SK-N-SH treated with all-trans-retinoic acid at 6 μM for 48 hours (cell line): Measurements from ENCODE around the gene CCSER1.

Experiments used
- ATAC-seq: fragments of 200-7000 bp; cut with Tn5 transposase; 3 replicates; pipeline ENCODE4 v1.9.1; 2020; ENCODE audit warnings: mild to moderate bottlenecking, moderate library complexity
- ARNTL ChIP-seq: fragments of 450-650 bp; formaldehyde crosslinking; IDR thresholded peaks from 2 replicates; pipeline ENCODE4 v1.5.0; 2020; ENCODE audit warnings: low read depth, mild to moderate bottlenecking, moderate library complexity, borderline replicate concordance
- BACH2 ChIP-seq: fragments of 250-450 bp; sonication (Bioruptor Pico); IDR thresholded peaks from 2 replicates; pipeline ENCODE4 v1.9.0; 2021; ENCODE audit warnings: mild to moderate bottlenecking, borderline replicate concordance
- CSDC2 ChIP-seq: fragments of 250-450 bp; sonication (Bioruptor Pico); IDR thresholded peaks from 2 replicates; pipeline ENCODE4 v1.5.0; 2020; ENCODE audit warnings: mild to moderate bottlenecking, moderate library complexity
- ESRRG ChIP-seq: fragments of 250-450 bp; sonication (Bioruptor Pico); IDR thresholded peaks from 2 replicates; pipeline ENCODE4 v1.6.1; 2021; ENCODE audit warnings: mild to moderate bottlenecking
- GLIS3 ChIP-seq: fragments of 250-450 bp; sonication (Bioruptor Pico); IDR thresholded peaks from 2 replicates; pipeline ENCODE4 v1.5.0; 2020; ENCODE audit warnings: mild to moderate bottlenecking, moderate library complexity
- ISL1 ChIP-seq: fragments of 250-450 bp; sonication (Bioruptor Pico); IDR thresholded peaks from 2 replicates; pipeline ENCODE4 v2.1.2; 2022; ENCODE audit warnings: mild to moderate bottlenecking, moderate library complexity
- OSR1 ChIP-seq: fragments of 250-450 bp; sonication (Bioruptor Pico); IDR thresholded peaks from 2 replicates; pipeline ENCODE4 v1.8.0; 2022; ENCODE audit warnings: moderate library complexity, mild to moderate bottlenecking, inconsistent platforms
- PATZ1 ChIP-seq: fragments of 250-450 bp; sonication (Bioruptor Pico); IDR thresholded peaks from 2 replicates; pipeline ENCODE4 v1.8.0; 2020; ENCODE audit warnings: mild to moderate bottlenecking, moderate library complexity, borderline replicate concordance
- PPARA ChIP-seq: fragments of 250-450 bp; sonication (Bioruptor Pico); IDR thresholded peaks from 2 replicates; pipeline ENCODE4 v1.5.0; 2020; ENCODE audit warnings: mild to moderate bottlenecking, borderline replicate concordance
- RARB ChIP-seq: fragments of 250-450 bp; sonication (Bioruptor Pico); IDR thresholded peaks from 2 replicates; pipeline ENCODE4 v1.8.0; 2021; ENCODE audit warnings: mild to moderate bottlenecking, moderate library complexity
- SNAI2 ChIP-seq: fragments of 250-450 bp; sonication (Bioruptor Pico); IDR thresholded peaks from 2 replicates; pipeline ENCODE4 v1.5.0; 2020; ENCODE audit warnings: mild to moderate bottlenecking, moderate library complexity
- TCF4 ChIP-seq: fragments of 250-450 bp; sonication (Bioruptor Pico); IDR thresholded peaks from 2 replicates; pipeline ENCODE4 v1.8.0; 2021; ENCODE audit warnings: mild to moderate bottlenecking, moderate library complexity, borderline replicate concordance
- TSHZ2 ChIP-seq: fragments of 250-450 bp; sonication (Bioruptor Pico); IDR thresholded peaks from 2 replicates; pipeline ENCODE4 v1.5.0; 2020; ENCODE audit warnings: mild to moderate bottlenecking, moderate library complexity
- ZC3H10 ChIP-seq: fragments of 250-450 bp; sonication (Bioruptor Pico); IDR thresholded peaks from 2 replicates; pipeline ENCODE4 v1.5.1; 2021; ENCODE audit warnings: mild to moderate bottlenecking, moderate library complexity
- ZFP3 ChIP-seq: fragments of 250-450 bp; sonication (Bioruptor Pico); IDR thresholded peaks from 2 replicates; pipeline ENCODE4 v1.5.0; 2020; ENCODE audit warnings: mild to moderate bottlenecking, moderate library complexity
- ZFP30 ChIP-seq: fragments of 450-650 bp; formaldehyde crosslinking; IDR thresholded peaks from 2 replicates; pipeline ENCODE4 v1.5.0; 2022; ENCODE audit warnings: mild to moderate bottlenecking, moderate library complexity
- ZNF565 ChIP-seq: fragments of 450-650 bp; formaldehyde crosslinking; conservative IDR thresholded peaks from 2 replicates; pipeline ENCODE4 v1.5.0; 2020; ENCODE audit warnings: low read depth, mild to moderate bottlenecking, moderate library complexity
- ZNF8 ChIP-seq: fragments of 450-650 bp; formaldehyde crosslinking; IDR thresholded peaks from 2 replicates; pipeline ENCODE4 v1.5.0; 2020; ENCODE audit warnings: mild to moderate bottlenecking, moderate library complexity
- TF ChIP-seq, protein P1 (sequence below): fragments of 250-450 bp; sonication (Bioruptor Pico); IDR thresholded peaks from 2 replicates; pipeline ENCODE4 v1.5.1; 2020; ENCODE audit warnings: low read depth, mild to moderate bottlenecking, moderate library complexity
- TF ChIP-seq, protein P2 (sequence below): fragments of 250-450 bp; sonication (Bioruptor Pico); IDR thresholded peaks from 2 replicates; pipeline ENCODE4 v1.8.0; 2021; ENCODE audit warnings: low read depth, mild to moderate bottlenecking, moderate library complexity, borderline replicate concordance
- TF ChIP-seq, protein P3 (sequence below): fragments of 250-450 bp; sonication (Bioruptor Pico); IDR thresholded peaks from 2 replicates; pipeline ENCODE4 v1.5.1; 2021; ENCODE audit warnings: mild to moderate bottlenecking, moderate library complexity

The CCSER1 gene

GRCh38 chr4:90727938-90728337 is 600.7 kb downstream of the CCSER1 start:
- ATAC-seq, result peak; percentile 49; the same call in 1 of the 3 replicates
- TF ChIP-seq, protein P1, sequence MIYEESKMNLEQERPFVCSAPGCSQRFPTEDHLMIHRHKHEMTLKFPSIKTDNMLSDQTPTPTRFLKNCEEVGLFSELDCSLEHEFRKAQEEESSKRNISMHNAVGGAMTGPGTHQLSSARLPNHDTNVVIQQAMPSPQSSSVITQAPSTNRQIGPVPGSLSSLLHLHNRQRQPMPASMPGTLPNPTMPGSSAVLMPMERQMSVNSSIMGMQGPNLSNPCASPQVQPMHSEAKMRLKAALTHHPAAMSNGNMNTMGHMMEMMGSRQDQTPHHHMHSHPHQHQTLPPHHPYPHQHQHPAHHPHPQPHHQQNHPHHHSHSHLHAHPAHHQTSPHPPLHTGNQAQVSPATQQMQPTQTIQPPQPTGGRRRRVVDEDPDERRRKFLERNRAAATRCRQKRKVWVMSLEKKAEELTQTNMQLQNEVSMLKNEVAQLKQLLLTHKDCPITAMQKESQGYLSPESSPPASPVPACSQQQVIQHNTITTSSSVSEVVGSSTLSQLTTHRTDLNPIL (CRISPR knock-in tag), result no peak
- TF ChIP-seq ISL1 (CRISPR knock-in tag), result 0 out of 2 replicates have a peak, but pooled peaks have one; percentile 20

DNA sequence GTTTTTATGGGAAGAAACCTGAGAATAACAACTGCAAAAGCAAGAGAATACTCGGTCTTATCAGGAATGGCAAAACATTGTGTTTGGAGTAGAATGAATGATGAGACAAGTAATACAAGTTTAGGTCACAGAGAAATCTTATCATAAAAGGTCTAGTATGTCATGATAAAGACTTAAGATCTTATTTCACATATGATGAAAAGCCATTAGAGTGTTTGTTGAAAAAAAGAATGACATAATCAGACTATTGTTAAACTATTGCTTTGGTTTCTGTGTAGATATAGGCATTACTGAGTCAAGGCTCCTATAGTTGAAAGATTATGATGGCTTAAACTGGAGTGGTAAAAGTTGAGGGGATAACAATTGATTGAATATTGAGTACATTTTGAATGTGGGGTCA is 603.6 kb downstream of the CCSER1 start:
- ATAC-seq, result no peak
- TF ChIP-seq BACH2 (CRISPR knock-in tag) (no peak), ESRRG (no peak), ISL1 (CRISPR knock-in tag) (no peak), TCF4 (no peak), OSR1 (CRISPR knock-in tag) (no peak), ZNF8 (CRISPR knock-in tag) (no peak), ZC3H10 (CRISPR knock-in tag) (no peak), RARB (no peak), PATZ1 (CRISPR knock-in tag) (no peak)
- TF ChIP-seq, protein P1 (CRISPR knock-in tag), result no peak
- TF ChIP-seq, protein P2, sequence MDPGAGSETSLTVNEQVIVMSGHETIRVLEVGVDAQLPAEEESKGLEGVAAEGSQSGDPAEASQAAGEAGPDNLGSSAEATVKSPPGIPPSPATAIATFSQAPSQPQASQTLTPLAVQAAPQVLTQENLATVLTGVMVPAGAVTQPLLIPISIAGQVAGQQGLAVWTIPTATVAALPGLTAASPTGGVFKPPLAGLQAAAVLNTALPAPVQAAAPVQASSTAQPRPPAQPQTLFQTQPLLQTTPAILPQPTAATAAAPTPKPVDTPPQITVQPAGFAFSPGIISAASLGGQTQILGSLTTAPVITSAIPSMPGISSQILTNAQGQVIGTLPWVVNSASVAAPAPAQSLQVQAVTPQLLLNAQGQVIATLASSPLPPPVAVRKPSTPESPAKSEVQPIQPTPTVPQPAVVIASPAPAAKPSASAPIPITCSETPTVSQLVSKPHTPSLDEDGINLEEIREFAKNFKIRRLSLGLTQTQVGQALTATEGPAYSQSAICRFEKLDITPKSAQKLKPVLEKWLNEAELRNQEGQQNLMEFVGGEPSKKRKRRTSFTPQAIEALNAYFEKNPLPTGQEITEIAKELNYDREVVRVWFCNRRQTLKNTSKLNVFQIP (CRISPR knock-in tag), result no peak

- ATAC-seq, result no peak
- TF ChIP-seq ISL1 (CRISPR knock-in tag) (no peak), TCF4 (no peak), ZFP30 (CRISPR knock-in tag) (no peak), ARNTL (CRISPR knock-in tag) (no peak), GLIS3 (no peak), ZFP3 (no peak), ESRRG (no peak), PPARA (CRISPR knock-in tag) (no peak), TSHZ2 (CRISPR knock-in tag) (no peak), OSR1 (CRISPR knock-in tag) (no peak), SNAI2 (CRISPR knock-in tag) (no peak), PATZ1 (CRISPR knock-in tag) (no peak), ZNF565 (CRISPR knock-in tag) (no peak), CSDC2 (CRISPR knock-in tag) (no peak)
- TF ChIP-seq, protein P3, sequence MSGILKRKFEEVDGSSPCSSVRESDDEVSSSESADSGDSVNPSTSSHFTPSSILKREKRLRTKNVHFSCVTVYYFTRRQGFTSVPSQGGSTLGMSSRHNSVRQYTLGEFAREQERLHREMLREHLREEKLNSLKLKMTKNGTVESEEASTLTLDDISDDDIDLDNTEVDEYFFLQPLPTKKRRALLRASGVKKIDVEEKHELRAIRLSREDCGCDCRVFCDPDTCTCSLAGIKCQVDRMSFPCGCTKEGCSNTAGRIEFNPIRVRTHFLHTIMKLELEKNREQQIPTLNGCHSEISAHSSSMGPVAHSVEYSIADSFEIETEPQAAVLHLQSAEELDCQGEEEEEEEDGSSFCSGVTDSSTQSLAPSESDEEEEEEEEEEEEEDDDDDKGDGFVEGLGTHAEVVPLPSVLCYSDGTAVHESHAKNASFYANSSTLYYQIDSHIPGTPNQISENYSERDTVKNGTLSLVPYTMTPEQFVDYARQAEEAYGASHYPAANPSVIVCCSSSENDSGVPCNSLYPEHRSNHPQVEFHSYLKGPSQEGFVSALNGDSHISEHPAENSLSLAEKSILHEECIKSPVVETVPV (CRISPR knock-in tag), result no peak
- TF ChIP-seq, protein P1 (CRISPR knock-in tag), result no peak
- TF ChIP-seq, protein P2 (CRISPR knock-in tag), result no peak
- TF ChIP-seq, all 23 proteins: peak for 0
These were observed 606.0 kb downstream of the CCSER1 start for GRCh38 chr4:90733211-90733610.
